ENCODE results near the gene FAM83D.
"Not testable (repeated sequence)": the region's sequence is repeated elsewhere in the genome, so short reads cannot be mapped to it uniquely, and the experiment has no call there.

Gene FAM83D

GRCh38 chr20:38935967-38936407, 9.8 kb downstream of the FAM83D start:
- no peak for FAIRE-seq

DNA sequence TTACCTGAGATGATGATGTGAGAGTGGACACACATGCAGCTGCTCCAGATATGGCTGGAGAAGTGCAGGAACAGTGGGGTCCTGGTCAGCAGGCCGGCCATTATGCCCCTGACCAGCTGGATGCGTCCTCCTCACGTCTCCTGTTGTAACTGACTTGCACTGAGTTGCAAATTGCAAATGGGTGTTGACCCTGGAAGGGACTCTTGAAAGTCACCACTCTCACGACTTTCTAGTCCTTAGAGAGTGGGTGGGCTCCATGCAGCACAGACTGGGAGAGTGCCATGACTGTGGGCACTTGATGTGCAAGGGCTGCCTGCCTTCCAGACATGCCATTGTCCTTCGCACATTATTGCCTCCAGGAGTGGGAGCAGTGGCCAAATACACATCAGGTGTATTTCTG, 10.8 kb downstream of the FAM83D start:
- FAIRE-seq = no peak

GRCh38 chr20:38937978-38938473, 11.8 kb downstream of the FAM83D start:
- no peak for FAIRE-seq

GRCh38 chr20:38939686-38940085, 13.5 kb downstream of the FAM83D start:
- no peak for FAIRE-seq

- FAIRE-seq = no peak
These were observed 14.4 kb downstream of the FAM83D start for GRCh38 chr20:38940644-38941043.

- FAIRE-seq = no peak
These were observed 15.6 kb downstream of the FAM83D start for GRCh38 chr20:38941726-38942389.

- FAIRE-seq = no peak
These were observed 18.8 kb downstream of the FAM83D start for GRCh38 chr20:38945012-38945411.

GRCh38 chr20:38946836-38947235, 20.6 kb downstream of the FAM83D start:
- no peak for FAIRE-seq

GRCh38 chr20:38947931-38948362, 21.7 kb downstream of the FAM83D start:
- FAIRE-seq = no peak

- no peak for FAIRE-seq
These were observed 24.0 kb downstream of the FAM83D start for GRCh38 chr20:38950254-38950653.

- no peak for FAIRE-seq
These were observed 25.4 kb downstream of the FAM83D start for GRCh38 chr20:38951611-38952010.

DNA sequence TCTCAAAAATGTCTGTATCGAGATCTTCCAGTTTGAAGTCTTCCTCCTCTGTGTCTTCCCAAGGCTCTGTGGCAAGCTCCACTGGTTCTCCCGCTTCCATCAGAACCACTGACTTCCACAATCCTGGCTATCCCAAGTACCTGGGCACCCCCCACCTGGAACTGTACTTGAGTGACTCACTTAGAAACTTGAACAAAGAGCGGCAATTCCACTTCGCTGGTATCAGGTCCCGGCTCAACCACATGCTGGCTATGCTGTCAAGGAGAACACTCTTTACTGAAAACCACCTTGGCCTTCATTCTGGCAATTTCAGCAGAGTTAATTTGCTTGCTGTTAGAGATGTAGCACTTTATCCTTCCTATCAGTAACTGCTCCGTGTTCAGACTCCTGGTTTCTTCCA, 25.9 kb downstream of the FAM83D start:
- FAIRE-seq = no peak

GRCh38 chr20:38953630-38954340, 27.6 kb downstream of the FAM83D start:
- no peak for FAIRE-seq

- no peak for FAIRE-seq
These were observed 31.1 kb downstream of the FAM83D start for GRCh38 chr20:38957235-38957876.

DNA sequence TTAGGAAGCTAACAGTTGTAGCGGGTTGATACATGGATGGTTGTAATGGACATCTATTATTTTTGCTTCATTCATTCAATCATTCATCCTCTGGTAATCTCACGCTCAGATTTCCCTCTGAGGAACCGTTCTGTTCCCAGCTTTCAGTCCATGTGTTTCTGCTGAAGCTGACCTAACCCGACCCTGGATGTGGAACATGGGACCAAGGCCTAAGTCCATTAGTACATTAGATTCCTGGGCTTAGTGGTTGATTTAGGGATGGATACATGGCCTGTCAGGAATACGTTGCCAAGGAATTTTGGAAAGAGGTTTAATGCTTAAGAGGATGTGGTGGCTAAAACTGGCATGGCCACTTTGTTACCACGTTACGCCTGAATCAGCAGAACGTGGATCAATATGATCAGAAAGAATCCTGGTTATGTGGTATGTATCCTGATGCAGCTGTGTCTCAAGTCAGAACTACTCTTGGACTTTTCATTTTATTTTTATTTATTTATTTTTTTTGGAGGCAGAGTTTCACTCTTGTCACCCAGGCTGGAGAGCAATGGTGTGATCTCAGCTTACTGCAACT, 31.8 kb downstream of the FAM83D start:
- no peak for FAIRE-seq

DNA sequence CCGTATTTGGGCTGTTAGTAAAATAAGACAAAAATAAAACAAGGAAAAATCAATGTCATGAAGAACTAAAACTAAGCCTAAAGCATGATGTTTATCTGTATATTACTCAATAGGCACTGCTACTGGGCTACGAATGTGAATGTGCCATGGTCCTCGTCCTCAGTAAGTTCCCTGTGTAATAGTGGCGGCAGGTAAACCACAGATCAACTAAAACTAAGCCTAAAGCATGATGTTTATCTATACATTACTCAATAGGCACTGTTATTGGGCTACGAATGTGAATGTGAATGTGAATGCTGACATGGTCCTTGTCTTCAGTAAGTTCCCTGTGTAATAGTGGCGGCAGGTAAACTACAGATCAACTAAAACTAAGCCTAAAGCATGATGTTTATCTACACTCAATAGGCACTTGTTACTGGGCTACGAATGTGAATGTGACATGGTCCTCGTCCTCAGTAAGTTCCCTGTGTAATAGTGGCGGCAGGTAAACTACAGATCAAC, 34.0 kb downstream of the FAM83D start:
- not testable (repeated sequence) for FAIRE-seq

GRCh38 chr20:38961530-38962043, 35.4 kb downstream of the FAM83D start:
- no peak for FAIRE-seq

GRCh38 chr20:38962044-38962927, 36.1 kb downstream of the FAM83D start, which contains the start of gene DHX35:
DHX35 (plus strand) TSS chr20:38962344; CDS start chr20:38962368, 24 bp downstream.
- peak; percentile 63 for FAIRE-seq

DNA sequence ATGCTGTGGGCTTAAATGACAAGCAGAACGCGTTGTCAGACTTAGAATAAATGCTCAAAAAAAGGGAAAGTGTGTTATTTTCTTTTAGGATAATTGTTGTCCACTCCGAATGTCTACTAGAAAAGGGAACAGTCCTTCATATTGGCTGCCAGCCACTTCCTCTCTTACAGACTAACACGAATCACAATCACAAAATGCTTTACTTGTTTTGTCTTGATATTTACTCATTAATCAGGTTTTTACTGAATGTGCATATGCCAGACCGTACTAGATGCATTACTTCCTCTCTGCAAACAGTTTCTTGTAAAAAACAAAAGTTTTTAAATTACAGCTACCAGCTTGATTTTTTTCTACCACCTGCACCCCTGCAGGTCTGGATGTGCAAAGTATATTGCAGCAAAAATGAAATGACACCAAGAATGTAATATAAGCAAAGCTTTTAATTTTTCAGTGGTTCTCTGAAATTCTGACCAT, 36.7 kb downstream of the FAM83D start:
- no peak for FAIRE-seq

DNA sequence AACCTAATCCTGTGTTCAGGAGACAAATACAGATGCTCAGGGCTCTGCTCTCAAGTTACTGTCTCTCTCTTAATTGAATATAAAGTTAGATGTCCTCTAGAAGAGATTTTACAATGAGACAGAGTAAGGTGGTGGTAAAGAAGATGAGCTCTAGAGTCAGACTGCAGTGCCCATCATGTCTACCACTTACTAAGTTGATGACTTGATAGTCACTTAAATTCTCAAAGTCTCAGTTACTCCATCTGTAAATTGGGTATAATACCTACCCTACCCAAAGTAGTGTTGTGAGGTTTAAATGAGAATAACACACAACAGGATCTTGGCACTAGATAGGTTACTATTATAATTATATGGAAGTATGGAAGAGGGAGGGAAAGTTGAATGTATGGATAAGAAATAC, 37.5 kb downstream of the FAM83D start:
- FAIRE-seq = no peak

- FAIRE-seq = no peak
These were observed 39.0 kb downstream of the FAM83D start for GRCh38 chr20:38965264-38965663.

- FAIRE-seq = no peak
These were observed 41.9 kb downstream of the FAM83D start for GRCh38 chr20:38968090-38968489.

Data from A204.1 (cell line).